Transverse colon (tissue), 3 donors: ENCODE data around the gene UBE2E2.

Experiments used
- POLR2A ChIP-seq: fragments of 450-650 bp; IDR thresholded peaks from one replicate; pipeline ENCODE4 v1.6.1; 2016; ENCODE audit warnings: antibody characterized with exemption, mild to moderate bottlenecking, moderate library complexity
- TF ChIP-seq, protein P1 (sequence below), 5 experiments: fragments of 200-600 bp in 3 of 5; fragments of 450-650 bp in 2 of 5; sonication (generic) in 3 of 5; IDR thresholded peaks; 1 replicate in 2 of 5; 2 replicates in 3 of 5; pipeline ENCODE4 v1.5.1; 2016 to 2017; ENCODE audit warnings: antibody characterized with exemption in 5 of 5, inconsistent platforms in 3 of 5, mild to moderate bottlenecking in 2 of 5, moderate library complexity in 1 of 5

DNA sequence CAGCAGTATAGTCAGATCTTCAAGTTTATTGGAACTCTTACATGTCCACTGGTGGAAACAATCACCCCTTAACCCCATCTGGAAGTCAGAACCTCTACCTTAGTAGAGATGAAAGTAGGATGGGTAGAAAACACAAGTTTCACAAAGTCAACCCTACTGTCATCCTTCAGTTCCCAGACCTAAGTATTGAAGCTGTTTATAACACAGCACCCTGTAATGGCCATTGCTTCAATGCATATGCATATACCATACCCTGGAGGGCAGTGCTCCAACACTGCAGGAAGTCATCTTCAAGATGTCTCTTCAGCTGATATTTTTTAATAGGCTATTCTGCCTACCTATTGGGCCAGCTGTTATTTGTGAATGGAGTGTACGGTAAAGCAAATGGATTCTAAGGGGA is 241.3 kb downstream of the UBE2E2 start:
- TF ChIP-seq POLR2A: no peak
- TF ChIP-seq, protein P1, sequence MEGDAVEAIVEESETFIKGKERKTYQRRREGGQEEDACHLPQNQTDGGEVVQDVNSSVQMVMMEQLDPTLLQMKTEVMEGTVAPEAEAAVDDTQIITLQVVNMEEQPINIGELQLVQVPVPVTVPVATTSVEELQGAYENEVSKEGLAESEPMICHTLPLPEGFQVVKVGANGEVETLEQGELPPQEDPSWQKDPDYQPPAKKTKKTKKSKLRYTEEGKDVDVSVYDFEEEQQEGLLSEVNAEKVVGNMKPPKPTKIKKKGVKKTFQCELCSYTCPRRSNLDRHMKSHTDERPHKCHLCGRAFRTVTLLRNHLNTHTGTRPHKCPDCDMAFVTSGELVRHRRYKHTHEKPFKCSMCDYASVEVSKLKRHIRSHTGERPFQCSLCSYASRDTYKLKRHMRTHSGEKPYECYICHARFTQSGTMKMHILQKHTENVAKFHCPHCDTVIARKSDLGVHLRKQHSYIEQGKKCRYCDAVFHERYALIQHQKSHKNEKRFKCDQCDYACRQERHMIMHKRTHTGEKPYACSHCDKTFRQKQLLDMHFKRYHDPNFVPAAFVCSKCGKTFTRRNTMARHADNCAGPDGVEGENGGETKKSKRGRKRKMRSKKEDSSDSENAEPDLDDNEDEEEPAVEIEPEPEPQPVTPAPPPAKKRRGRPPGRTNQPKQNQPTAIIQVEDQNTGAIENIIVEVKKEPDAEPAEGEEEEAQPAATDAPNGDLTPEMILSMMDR (IDR thresholded peaks at IDR 0.05): no peak
